ENCODE measurements around the gene AHDC1.

GRCh38 chr1:27521336-27521831 is 82.6 kb downstream of the AHDC1 start:
- TF ChIP-seq, protein P1, sequence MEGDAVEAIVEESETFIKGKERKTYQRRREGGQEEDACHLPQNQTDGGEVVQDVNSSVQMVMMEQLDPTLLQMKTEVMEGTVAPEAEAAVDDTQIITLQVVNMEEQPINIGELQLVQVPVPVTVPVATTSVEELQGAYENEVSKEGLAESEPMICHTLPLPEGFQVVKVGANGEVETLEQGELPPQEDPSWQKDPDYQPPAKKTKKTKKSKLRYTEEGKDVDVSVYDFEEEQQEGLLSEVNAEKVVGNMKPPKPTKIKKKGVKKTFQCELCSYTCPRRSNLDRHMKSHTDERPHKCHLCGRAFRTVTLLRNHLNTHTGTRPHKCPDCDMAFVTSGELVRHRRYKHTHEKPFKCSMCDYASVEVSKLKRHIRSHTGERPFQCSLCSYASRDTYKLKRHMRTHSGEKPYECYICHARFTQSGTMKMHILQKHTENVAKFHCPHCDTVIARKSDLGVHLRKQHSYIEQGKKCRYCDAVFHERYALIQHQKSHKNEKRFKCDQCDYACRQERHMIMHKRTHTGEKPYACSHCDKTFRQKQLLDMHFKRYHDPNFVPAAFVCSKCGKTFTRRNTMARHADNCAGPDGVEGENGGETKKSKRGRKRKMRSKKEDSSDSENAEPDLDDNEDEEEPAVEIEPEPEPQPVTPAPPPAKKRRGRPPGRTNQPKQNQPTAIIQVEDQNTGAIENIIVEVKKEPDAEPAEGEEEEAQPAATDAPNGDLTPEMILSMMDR (IDR thresholded peaks at IDR 0.05; ENCODE audit: low read depth, low read length, poor library complexity, severe bottlenecking) = no peak
- TF ChIP-seq EZH2phosphoT487 (IDR thresholded peaks at IDR 0.05; ENCODE audit: borderline replicate concordance, low read length) = no peak
